Activated naive CD8-positive, alpha-beta T cell treated with anti-CD3 and anti-CD28 coated beads, Interleukin-2, amount 10 ng/mL, durations not matched to agents 7 days and 5 days (primary cell): ENCODE data around the gene WDFY4. TPM values are rescaled to one million over a fixed set of nuclear protein-coding genes. Genes with fewer than 3 reads are reported as not detected.

Experiments used
- ATAC-seq: fragments of 150-1000 bp; cut with Tn5 transposase; one replicate; pipeline ENCODE4 v1.10.0; 2021; ENCODE audit warnings: low read depth, moderate library complexity
- POLR2A ChIA-PET: fragments of 350-600 bp; sonication (Branson Sonifier 250); formaldehyde crosslinking; loops from one replicate; lab custom pipeline; 2021; ENCODE audit warnings: antibody characterized with exemption; lab: Charles Lee
- DNase-seq: peaks from one replicate; pipeline ENCODE4 v3.0.0; 2021
- H3K27ac Mint-ChIP-seq: one replicate; pipeline ENCODE4 v1.8.0; 2022; ENCODE audit warnings: mild to moderate bottlenecking, mixed read lengths
- H3K27me3 Mint-ChIP-seq: one replicate; pipeline ENCODE4 v1.8.0; 2022; ENCODE audit warnings: mild to moderate bottlenecking, moderate library complexity, mixed read lengths
- H3K36me3 Mint-ChIP-seq: one replicate; pipeline ENCODE4 v1.8.0; 2021; ENCODE audit warnings: mild to moderate bottlenecking, mixed read lengths
- H3K4me1 Mint-ChIP-seq: one replicate; pipeline ENCODE4 v1.8.0; 2021; ENCODE audit warnings: mixed read lengths
- H3K4me3 Mint-ChIP-seq: one replicate; pipeline ENCODE4 v1.8.0; 2022; ENCODE audit warnings: mild to moderate bottlenecking, moderate library complexity, mixed read lengths
- H3K9me3 Mint-ChIP-seq: one replicate; pipeline ENCODE4 v1.8.0; 2021; ENCODE audit warnings: mixed read lengths
- total RNA-seq, 2 experiments: library from RNA; stranded (reverse); gene quantifications; one replicate each; pipeline ENCODE4 v1.2.3, GENCODE V29; 2021

The WDFY4 gene
- total RNA-seq, 2 experiments from 2014 or later = 1.5 to 2.4 TPM

DNA sequence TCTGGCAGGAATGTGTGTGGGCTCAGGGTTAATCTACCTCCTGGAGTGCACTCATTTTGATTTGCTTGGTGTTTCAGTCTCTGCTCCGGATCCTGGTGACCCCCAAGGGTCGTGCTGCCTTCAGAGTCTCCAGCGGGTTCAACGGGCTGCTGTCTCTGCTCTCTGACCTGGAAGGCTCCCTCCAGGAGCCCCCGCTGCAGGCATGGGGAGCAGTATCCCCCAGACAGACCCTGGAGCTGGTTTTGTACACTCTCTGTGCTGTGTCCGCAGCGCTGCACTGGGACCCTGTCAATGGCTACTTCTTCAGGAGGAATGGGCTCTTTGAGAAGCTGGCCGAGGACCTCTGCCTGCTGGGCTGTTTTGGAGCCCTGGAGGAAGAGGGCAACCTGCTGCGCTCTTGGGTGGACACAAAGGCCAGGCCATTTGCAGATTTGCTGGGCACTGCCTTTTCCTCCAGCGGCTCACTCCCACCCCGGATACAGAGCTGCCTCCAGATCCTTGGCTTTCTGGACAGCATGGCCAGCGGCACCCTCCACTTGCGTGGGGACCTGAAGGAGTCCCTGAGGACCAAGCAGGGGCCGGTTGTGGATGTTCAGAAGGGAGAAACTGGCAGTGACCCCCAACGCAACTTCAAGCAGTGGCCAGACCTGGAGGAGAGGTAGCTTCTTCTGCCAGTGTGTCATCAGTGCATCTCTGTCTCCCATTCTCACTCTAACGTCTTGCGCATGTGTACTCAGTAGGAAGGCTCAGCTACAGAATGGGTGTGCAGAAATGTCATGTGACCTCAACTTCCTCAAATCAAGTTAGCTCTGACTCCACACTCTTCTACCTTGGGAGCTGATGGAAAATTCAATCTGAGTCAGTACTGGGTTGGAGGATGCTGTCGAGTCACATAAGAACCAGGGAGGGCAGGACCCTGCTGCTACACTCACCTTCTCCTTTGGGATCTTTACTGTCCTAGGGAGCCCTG, 58.5 kb downstream of the WDFY4 start:
- H3K27me3 Mint-ChIP-seq = peaks cover 4% of the 10 kb centered on the region
- POLR2A ChIA-PET = no interaction called here
- H3K4me3 Mint-ChIP-seq = no peak overlapping the region
- no peaks in the 10 kb centered on the region for H3K9me3 Mint-ChIP-seq
- ATAC-seq (no peak), DNase-seq (no peak)
- H3K27ac Mint-ChIP-seq = no peak overlapping the region
- H3K36me3 Mint-ChIP-seq = no peaks in the 10 kb centered on the region
- H3K4me1 Mint-ChIP-seq = no peaks in the 10 kb centered on the region

DNA sequence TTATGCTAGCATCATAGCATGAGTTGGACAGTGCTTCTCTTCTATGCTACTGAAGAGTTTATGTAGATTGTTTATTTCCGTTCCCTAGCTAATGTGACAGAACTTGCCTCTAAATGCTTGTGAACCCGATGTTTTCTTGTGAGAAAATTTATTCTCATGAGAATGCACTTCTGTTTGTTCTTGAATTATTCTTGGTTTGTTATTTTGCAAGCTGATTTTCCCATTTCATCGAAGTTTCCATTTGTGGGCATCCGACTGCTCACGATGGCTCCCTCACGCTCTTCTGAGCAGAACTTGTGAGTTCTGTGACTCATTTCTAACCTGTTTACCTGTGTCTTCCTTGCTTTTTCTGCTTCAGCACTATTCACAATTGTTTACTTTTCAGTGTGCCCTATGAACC, 59.9 kb downstream of the WDFY4 start:
- ATAC-seq = no peak
- POLR2A ChIA-PET = no interaction called here
- no peaks in the 10 kb centered on the region for H3K36me3 Mint-ChIP-seq
- H3K27ac Mint-ChIP-seq = no peak overlapping the region
- peaks cover 4% of the 10 kb centered on the region for H3K27me3 Mint-ChIP-seq
- no peak for DNase-seq
- H3K4me1 Mint-ChIP-seq = no peaks in the 10 kb centered on the region
- H3K4me3 Mint-ChIP-seq = no peak overlapping the region
- no peaks in the 10 kb centered on the region for H3K9me3 Mint-ChIP-seq

DNA sequence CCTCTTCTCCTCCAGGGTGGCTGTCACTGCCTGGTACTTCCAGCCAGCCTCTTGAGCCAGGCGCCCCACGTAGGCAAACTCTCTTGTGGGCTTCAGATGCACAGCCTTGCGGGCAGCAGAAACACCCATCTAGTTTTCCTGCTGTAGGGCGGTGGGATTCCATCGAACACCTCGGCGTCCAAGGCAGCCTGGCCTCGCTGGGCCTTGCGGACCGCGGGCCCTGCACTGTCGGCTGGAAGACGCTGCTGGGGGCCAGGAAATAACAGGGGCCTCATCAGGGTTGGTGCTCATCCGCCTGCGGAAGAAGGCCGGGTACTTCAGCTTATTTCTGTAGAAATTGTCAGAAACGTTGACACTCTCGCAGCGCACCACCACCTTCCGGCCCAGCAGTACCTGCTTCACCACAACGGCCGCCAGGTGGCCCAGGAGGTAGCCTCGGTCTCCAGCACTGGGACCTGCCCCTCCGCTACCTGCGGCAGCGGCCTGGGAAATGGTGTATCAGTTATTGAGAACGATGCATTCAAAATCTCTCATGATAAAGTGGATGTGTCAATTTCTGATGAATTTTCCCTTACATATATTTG, 61.1 kb downstream of the WDFY4 start:
- POLR2A ChIA-PET = no interaction called here
- no peaks in the 10 kb centered on the region for H3K9me3 Mint-ChIP-seq
- no peak overlapping the region for H3K27ac Mint-ChIP-seq
- H3K4me1 Mint-ChIP-seq = no peaks in the 10 kb centered on the region
- no peak overlapping the region for H3K4me3 Mint-ChIP-seq
- peaks cover 4% of the 10 kb centered on the region for H3K27me3 Mint-ChIP-seq
- ATAC-seq = no peak
- no peaks in the 10 kb centered on the region for H3K36me3 Mint-ChIP-seq
- DNase-seq = no peak

DNA sequence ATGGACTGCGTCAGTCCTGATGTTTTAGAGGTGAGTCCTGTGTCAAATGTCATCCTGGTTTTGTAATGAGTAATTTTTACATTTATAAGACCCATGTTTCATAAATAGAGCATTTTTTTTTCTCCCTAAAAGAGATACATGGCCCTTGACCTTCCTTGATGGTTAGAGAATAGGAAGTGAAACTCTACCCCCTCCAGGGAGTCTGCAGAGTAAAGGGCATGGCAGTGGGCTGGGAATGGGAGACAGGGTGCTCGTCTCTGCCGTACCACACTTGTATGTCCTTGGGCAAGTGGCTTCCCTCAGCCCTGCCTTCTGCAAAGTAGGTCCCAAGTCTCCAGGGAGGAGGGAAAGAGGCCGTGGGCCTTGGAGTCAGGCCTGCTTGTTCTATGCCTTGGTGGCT, 63.9 kb downstream of the WDFY4 start:
- H3K36me3 Mint-ChIP-seq = no peaks in the 10 kb centered on the region
- no peak for DNase-seq
- POLR2A ChIA-PET = no interaction called here
- no peak overlapping the region for H3K4me3 Mint-ChIP-seq
- H3K4me1 Mint-ChIP-seq = no peaks in the 10 kb centered on the region
- no peak for ATAC-seq
- no peak overlapping the region for H3K27ac Mint-ChIP-seq
- peaks cover 5% of the 10 kb centered on the region for H3K27me3 Mint-ChIP-seq
- no peaks in the 10 kb centered on the region for H3K9me3 Mint-ChIP-seq

DNA sequence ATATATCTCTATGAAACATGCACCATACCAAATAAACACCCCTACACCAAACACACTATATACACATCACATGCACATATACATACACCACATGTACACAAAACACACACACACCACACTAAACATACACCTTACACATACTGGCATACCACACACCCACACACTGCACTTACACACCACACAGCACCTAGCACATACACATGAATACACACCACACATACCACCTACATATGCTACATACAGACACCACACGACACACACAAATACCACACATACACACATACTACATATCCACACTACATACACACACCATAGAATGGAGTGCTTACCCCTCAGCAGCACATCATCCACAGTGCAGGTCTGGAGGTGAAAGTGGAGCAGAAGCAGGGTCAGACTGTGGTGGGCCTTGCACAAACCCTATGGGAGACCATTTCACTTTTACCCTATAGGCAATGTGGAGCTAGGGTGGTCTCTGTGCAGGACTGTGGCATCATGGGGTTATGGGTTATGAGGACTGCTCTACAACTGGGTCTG, 64.6 kb downstream of the WDFY4 start:
- Mint-ChIP-seq H3K9me3 (no peaks in the 10 kb centered on the region), H3K27ac (no peak overlapping the region), H3K36me3 (no peaks in the 10 kb centered on the region), H3K4me3 (no peak overlapping the region), H3K27me3 (peaks cover 8% of the 10 kb centered on the region), H3K4me1 (no peaks in the 10 kb centered on the region)
- no peak for DNase-seq
- POLR2A ChIA-PET = no interaction called here
- ATAC-seq = no peak

DNA sequence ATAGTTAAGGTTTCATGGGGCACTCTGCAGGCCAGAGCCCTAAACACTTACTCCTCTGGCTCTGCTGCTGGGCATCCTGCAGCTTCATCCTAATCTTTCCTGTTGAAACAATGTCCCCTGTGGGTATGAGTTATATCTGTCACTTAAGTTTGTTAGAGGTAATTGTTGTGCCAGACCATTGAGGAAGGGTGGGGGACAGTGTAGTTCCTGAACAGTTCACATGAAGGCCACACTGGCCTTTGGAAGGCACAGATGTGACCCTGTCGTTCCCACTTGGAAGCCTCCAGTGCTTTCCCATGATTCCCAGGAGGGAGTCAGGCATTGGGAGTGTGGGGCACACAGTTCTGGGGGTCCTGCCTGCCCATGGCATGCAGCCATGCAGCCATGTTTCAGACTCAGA, 65.3 kb downstream of the WDFY4 start:
- peaks cover 8% of the 10 kb centered on the region for H3K27me3 Mint-ChIP-seq
- no peak overlapping the region for H3K27ac Mint-ChIP-seq
- POLR2A ChIA-PET = no interaction called here
- H3K4me3 Mint-ChIP-seq = no peak overlapping the region
- no peak for DNase-seq
- no peak for ATAC-seq
- H3K9me3 Mint-ChIP-seq = no peaks in the 10 kb centered on the region
- no peaks in the 10 kb centered on the region for H3K4me1 Mint-ChIP-seq
- H3K36me3 Mint-ChIP-seq = no peaks in the 10 kb centered on the region

DNA sequence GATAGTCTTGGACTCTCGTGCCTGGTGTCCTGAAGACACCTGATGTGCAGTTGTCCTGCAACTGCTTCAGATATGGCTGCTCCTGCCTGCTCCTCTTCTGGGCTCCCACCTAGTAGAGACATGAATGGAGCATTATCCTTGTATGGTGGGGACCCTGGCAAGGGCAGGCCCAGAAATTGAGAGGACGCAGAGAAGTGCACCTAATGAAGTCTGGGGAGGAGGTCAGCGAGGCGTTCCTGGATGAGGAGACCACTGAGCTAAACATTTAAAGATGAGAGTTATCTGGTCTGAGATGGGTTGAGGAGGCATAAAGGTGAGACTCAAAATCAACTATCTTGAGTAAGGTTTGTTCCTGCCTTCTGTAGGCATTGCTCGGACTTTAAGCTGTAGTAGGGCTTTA, 66.3 kb downstream of the WDFY4 start:
- no peaks in the 10 kb centered on the region for H3K9me3 Mint-ChIP-seq
- peaks cover 12% of the 10 kb centered on the region for H3K27me3 Mint-ChIP-seq
- no peak overlapping the region for H3K27ac Mint-ChIP-seq
- no peak for ATAC-seq
- no peaks in the 10 kb centered on the region for H3K36me3 Mint-ChIP-seq
- no peak for DNase-seq
- no peak overlapping the region for H3K4me3 Mint-ChIP-seq
- no peaks in the 10 kb centered on the region for H3K4me1 Mint-ChIP-seq
- POLR2A ChIA-PET = no interaction called here

DNA sequence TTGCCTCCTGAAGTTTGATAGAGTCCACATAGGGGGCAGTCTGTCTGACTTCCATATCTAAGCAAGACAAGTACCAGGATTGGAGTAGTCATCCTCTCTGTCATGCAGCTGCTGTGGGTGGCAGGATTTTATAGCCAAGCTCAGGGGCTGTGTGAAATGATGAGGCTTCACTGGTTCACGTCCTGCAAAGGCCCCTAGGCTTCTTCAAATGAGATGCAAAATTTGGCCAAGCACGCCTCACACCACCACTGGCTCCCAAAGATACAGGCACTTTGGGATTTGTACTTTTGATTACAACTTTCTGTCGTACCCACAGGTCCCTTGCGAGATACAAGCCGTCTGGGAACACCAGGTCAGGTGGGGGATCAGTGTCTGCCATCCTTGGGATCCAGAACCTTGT, 67.1 kb downstream of the WDFY4 start:
- no peak overlapping the region for H3K4me3 Mint-ChIP-seq
- H3K27ac Mint-ChIP-seq = no peak overlapping the region
- H3K9me3 Mint-ChIP-seq = no peaks in the 10 kb centered on the region
- ATAC-seq (no peak), DNase-seq (no peak)
- no peaks in the 10 kb centered on the region for H3K4me1 Mint-ChIP-seq
- H3K27me3 Mint-ChIP-seq = peaks cover 12% of the 10 kb centered on the region
- H3K36me3 Mint-ChIP-seq = no peaks in the 10 kb centered on the region
- POLR2A ChIA-PET = no interaction called here

DNA sequence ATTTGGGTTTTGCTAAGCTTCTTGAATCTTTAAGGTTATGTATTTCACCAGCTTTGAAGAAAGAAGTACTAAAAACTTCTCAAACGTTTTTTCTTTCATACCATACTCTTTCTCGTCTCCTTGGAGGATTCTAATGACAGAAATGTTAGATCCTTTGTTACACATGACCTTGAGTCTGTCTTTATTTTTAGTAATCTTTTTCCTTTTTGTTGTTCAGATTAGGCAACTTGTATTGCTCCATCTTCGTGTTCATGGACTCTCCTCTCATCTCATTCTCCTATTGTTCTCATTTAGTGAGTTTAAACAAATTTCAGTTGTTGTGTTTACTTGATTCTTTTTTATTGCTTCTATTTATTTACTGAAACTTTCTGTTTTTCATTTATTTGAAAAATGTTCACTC, 73.7 kb downstream of the WDFY4 start:
- no peak for DNase-seq
- Mint-ChIP-seq H3K27me3 (peaks cover 18% of the 10 kb centered on the region), H3K27ac (no peak overlapping the region), H3K36me3 (peaks cover 2% of the 10 kb centered on the region), H3K4me1 (no peaks in the 10 kb centered on the region), H3K4me3 (no peak overlapping the region), H3K9me3 (no peaks in the 10 kb centered on the region)
- ATAC-seq = no peak
- POLR2A ChIA-PET = no interaction called here

DNA sequence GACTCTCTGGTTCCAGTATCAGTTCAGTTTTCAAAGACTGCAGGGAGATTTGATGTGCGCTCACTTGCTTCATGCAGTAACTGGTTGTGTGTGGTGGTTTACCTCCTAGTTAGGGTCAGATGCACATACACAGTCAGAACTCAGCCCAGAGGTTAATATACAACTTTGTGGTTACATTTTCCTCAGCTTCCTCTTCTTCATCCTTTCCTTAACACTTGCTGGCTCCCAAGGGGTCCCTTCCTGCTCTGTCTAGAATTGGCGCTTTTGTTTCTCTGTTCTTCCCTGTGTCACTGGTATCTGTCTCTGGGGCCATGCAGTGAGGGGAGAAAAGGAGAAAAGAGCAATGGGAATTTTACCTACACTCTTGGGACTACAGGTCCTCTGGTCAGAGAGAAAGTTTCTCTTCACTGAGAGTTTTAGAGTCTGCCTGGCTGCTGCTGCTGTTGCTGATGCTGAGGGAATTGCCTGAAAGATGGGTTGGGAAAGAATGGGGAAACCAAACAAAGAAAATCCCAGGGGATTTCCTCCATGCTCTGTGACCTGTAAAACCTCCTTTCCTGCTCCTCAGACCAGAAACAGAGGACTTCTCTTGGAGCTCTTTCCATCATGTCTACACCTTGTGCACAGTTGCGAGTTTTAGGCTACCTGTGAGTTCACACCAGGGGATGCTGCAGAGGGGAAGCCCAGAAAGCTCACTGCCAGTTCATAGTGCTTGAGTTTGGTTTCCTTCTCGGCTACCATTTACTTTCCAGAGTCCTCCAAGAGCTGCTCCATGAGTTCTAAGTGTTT, 74.6 kb downstream of the WDFY4 start:
- DNase-seq = no peak
- H3K4me3 Mint-ChIP-seq = no peak overlapping the region
- H3K36me3 Mint-ChIP-seq = peaks cover 2% of the 10 kb centered on the region
- H3K27me3 Mint-ChIP-seq = peaks cover 14% of the 10 kb centered on the region
- POLR2A ChIA-PET = no interaction called here
- H3K4me1 Mint-ChIP-seq = no peaks in the 10 kb centered on the region
- no peaks in the 10 kb centered on the region for H3K9me3 Mint-ChIP-seq
- no peak overlapping the region for H3K27ac Mint-ChIP-seq
- ATAC-seq = no peak

DNA sequence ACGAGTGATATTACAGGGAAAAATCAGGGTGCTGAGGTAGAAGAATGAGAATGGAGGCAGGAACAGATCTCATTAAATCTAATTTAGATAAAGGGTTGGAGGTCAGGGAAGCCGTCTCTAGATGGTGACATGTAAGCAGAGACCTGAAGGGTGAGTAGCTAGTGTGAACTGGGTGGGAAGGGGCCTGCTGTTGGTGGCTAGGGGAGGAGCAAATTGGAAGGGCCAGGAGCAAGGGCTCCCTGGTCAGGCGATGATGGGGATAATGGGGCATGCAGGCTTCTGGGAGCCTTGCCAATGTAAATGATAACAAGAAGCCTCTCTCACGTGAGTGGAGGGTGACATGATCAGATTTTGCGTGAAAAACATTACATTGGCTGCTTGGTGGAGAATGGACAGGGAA, 76.3 kb downstream of the WDFY4 start:
- DNase-seq = no peak
- H3K4me1 Mint-ChIP-seq = no peaks in the 10 kb centered on the region
- no peak overlapping the region for H3K27ac Mint-ChIP-seq
- H3K4me3 Mint-ChIP-seq = no peak overlapping the region
- H3K36me3 Mint-ChIP-seq = peaks cover 2% of the 10 kb centered on the region
- POLR2A ChIA-PET = no interaction called here
- no peaks in the 10 kb centered on the region for H3K9me3 Mint-ChIP-seq
- H3K27me3 Mint-ChIP-seq = peaks cover 10% of the 10 kb centered on the region
- ATAC-seq = no peak

DNA sequence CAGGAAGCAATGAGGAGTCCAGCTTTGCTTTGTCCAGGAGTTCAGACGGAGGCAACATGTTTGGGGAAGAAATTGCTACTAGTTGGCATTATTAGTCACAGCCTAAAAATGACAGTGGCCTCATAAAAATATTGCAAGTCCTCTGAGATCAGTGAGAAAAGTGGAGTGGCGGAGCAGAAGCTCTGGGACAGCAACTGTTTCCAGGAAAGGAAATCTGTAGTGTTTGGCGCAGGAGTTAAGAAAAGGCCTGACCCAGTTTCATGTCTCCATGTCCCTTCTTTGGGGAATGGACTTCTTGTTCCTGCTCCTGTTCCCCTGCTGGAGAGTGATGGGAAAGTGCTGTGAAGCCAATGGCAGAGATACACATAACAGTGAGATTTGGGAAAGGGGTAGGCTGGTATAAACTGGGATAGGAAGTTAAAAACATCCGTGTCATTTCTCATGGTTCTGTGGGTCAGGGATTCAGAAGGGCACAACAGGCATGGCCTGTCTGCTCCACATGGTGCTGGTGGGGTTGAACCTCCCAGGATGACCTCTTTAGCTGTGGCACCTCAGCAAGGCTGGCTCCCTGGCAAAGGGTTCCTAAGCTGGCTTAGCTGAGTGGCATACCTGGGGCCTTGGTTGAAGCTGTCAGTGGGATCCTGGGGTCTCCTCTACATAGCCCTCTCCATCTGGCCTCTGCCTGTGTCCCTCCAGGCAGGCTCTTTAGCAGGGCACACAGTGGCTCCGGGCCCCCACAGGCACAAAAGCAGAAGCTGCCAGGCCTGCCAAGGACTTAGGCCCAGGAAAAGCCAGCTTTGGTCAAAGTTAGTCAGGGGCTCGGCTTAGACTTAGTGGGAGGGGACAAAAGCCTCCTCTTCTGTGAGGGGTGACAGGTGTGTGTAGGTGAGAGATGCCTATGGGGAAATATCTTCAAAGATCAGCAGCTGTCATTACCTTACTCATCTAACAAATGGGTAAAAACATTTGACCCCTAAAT, 77.7 kb downstream of the WDFY4 start:
- H3K4me3 Mint-ChIP-seq = no peak overlapping the region
- H3K9me3 Mint-ChIP-seq = no peaks in the 10 kb centered on the region
- POLR2A ChIA-PET = no interaction called here
- DNase-seq (no peak), ATAC-seq (no peak)
- no peaks in the 10 kb centered on the region for H3K4me1 Mint-ChIP-seq
- H3K27ac Mint-ChIP-seq = no peak overlapping the region
- H3K27me3 Mint-ChIP-seq = peaks cover 10% of the 10 kb centered on the region
- peaks cover 2% of the 10 kb centered on the region for H3K36me3 Mint-ChIP-seq
